HG02938 (cell line): Measurements from ENCODE around the gene RMRP.

ENCODE experiments used
- ATAC-seq: cut with Tn5 transposase; IDR thresholded peaks from one replicate; pipeline ENCODE4 v1.9.1; 2021; ENCODE audit warnings: mild to moderate bottlenecking, moderate library complexity; ENCODE audit not compliant: unreplicated experiment

Gene RMRP

DNA sequence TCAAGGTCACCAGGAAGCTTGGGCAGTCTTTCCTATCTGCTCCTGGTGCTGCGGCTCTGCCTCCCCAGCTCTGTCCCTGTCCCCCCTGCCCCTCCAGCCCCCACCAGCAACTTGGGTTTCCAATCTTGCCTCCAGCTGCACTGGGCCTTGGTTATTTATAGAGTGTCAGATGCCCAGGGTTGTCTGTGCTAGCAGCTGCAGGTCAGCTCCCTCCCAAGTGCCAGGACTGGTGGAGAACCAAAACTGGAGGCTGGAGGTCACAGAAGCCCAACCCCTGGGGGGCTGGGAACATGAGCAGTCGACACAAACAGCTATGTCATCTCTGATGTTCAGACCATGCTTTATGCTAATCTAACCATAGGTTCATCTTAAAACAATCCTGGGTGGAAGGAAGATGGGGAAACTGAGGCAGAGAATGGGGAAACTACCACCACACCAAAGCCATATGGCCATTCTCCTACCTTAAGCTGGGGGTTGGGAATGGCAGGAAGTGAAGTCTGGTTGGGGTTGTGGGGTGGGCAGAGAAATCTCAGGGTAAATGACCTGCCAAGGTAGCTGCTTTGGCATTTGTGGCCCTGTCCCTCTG lies 30.2 kb upstream of the RMRP start:
- ATAC-seq = no peak

DNA sequence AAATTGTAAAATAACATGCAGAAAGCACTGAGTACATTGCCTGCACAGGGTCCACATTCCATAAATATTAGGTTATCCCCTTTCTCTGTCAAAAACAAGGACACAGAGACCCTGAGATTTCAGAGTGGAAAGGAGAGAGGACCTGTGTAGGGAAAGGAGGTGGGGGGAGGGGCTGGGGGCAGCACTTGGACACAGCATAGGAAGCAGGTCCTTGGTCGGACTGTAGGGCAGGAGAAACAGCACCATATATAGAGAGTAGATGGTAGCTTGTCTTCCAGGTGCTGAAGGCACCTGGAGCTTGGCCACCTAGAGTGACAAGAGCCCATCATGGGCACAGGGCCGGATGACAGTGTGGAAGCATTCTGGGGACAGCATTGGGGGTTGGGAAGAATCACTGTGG lies 29.5 kb upstream of the RMRP start:
- no peak for ATAC-seq

DNA sequence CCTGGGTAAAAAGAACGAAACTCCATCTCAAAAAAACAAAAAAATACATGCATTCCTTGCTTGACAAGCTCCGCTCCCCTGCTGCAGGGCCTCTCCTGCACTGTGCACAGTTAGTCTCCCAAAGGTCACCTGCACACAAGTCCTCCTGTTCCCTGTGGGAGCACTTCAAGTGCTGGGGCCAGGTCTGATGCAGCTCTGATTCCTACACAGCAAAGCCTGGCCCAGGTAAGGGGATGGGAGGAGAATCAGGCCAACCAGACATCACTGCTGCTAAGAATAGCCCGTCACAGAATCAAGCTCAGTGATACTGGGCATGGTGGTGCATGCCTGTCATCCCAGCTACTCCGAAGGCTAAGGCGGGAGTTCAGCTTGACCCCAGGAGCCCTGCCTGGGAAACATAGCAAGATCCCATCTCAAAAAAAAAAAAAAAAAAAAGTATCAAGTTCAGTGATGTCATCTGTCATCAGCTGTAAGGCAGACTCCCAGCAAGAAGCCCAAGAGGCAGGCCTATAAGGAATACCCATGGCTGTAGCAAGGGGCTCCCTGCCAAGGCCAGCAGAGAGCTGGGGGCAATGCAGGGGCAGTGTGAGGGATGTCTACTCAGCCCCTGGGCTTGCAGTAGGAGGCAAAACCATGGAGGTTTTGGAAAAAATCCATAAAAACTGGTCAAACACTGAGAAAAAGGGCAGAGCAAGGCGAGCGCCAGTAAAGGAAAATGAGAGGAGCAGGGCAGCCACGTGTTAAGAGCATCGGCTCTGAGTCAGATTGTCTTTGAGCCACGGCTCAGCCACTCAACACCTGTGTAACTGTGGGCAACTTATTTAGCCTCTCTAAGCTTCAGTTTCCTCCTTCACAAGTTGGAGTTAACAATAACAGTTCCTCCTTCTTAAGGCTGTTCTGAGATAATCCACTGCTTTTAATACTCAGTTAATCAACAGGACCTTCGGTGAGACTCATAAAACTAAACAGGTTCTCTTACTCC lies 28.7 kb upstream of the RMRP start:
- ATAC-seq = no peak

DNA sequence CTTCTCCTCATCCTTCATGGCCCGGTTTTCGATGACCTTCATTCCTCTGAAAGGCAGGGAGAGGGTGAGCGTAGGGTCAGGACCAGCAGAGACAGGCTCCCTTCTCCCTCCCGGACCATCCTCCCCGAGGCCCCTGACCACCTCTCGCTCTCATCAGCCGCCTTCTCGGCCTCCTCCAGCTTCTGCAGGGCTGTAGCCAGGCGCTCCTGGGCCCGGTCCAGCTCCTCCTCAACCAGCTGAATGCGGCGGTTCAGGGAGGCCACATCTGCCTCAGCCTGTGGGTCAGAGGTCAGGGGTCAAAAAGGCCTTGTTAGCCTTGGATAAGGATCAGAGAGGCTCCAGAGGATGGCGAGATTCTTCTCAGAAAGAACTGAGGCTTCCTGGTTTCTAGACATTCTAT lies 27.7 kb upstream of the RMRP start:
- no peak for ATAC-seq

DNA sequence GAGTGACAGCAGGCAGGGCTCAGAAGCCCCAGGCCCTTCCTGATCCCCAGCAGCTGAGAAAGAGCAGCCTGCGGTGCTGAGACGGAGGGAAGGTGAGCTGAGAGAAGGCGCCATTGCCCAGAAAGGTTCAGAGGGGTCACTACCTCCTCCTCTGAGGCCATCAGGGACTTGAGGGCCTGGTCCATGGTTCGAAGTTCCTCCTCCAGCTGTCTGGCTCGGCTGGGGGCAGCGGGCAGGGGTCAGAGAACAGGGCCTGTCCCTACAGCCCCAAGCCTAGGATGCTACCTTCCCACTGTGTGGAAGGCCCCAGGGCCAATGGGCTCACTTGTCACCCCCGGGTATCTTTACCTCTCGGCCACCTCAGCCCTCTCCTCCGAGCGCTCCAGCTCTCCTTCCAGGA lies 27.1 kb upstream of the RMRP start:
- ATAC-seq = no peak

DNA sequence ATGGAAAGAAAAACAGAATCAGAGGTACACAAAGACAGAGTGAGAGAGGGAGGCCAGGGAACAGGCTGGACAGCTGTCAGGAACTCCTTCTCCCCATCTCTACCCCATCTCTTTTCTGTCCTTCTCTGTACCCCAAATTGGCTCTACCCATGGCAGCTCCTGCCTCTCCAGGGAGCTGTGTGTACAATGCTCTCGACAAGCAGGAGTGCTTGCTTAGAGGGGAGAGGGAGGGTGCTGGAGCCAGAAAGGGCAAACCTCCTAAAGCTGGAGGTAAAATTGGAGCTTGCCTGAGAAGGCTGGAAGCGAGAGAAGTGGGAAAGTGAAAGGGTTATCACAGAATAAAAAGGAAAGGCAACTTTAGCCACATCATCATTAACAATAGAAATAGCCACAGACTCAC lies 25.5 kb upstream of the RMRP start:
- ATAC-seq = no peak

DNA sequence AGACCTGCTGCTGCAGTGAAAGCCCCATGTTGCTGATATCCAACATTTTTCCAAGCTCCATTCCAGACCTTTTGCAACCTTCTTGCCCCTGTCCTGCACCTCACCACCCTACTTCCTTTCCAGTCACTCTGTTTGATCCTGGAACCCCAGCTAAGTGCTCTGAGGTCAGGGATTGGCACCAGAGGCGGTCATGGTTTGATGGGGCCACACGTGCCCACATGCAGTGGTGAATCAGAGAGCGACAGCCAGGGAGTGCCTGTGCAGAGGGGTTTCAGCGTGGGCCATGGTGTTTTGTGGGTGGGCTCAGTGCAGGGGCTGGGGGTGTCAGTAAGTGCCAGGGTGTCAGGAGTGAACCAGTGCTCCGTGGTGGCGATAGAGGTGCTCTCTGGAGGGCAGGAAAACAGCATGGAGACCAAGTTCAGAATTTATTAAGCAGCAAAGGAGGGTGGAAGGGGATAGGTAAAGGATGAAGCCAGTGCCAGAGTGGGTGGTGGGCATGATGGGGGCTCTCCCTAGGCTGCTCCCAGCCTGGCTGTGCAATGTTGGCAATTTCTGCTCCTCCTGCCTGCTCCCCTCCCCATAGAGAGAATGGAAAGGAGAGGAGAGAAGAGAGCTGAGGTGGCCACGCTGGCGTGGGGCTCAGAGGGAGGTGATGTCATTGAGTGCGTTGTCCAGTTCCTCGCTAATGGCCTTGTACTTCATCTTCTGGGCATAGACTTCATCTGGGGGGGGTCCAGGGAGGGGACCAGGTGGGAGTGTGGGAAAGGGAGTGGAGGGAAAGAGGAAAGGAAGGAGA lies 24.9 kb upstream of the RMRP start:
- ATAC-seq = no peak

DNA sequence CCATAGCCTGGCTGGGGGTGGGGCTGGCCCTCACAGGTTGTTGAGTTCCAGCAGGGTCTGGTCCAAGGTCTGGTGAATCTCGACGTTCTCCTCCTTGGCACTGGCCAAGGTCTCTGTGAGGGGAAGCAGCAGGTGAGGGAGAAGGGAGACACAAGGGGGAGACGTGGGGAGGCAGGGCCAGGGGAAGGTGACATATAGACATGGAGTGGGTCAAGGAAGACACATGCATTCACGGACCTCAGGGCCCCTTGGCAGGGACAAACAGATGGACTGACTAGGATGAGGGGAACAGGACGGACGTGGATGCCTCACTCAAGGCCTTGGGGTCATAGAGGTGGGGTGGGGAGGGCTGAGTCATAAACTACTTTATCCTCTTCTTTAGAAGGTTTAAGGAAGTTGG lies 24.2 kb upstream of the RMRP start:
- no peak for ATAC-seq

DNA sequence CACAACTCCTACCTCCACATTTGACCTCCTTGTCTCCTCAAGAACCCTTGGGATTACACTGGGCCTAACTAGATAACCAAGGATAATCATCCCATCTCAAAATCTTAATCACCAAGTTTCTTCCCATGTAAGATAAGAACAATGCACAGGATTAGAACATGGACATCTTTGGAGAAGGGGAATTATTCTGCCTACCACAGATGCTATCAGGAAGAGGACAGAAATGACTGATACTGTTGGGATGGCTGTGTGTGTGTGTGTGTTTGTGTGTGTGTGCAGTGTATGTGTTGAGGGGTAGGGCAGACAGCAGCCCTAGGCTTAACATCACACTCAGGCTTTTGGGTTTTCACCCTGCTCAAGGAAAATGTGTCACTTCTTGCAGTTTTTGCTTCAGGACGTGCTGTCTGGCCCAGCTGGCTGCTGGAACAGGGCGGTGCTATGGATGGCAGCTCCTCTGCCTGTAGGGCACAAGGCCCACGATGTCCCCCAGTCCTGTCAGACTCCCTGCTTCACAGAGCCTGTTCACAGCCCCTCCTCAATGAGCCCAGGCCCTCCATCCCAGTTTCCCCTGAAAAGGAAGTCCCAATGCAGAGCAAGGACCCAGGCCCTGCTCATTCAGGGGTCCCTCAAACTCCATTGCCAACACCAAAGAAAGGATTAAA lies 23.7 kb upstream of the RMRP start:
- ATAC-seq = no peak

DNA sequence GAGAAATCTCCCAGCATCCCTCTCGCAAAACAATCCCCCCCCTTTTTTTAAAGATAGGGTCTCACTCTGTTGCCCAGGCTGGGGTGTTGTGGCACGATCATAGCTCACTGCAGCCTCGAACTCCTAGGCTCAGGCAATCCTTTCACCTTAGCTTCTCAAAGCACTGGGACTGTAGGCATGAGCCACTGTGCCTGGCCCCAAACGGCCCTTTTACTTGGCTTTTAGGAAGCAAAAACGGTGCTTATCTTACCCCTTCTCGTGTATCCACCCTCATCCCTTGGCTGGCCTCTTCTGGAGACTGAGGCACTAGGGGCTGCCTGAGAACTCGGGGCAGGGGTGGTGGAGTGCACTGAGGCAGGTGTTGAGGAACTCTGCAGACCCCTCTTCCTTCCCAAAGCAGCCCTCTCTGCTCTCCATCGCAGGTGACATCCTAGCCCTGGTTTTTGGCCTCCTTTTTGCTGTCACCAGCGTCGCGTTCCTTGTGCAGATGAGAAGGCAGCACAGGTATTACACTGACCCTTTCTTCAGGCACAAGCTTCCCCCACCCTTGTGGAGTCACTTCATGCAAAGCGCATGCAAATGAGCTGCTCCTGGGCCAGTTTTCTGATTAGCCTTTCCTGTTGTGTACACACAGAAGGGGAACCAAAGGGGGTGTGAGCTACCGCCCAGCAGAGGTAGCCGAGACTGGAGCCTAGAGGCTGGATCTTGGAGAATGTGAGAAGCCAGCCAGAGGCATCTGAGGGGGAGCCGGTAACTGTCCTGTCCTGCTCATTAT lies 22.7 kb upstream of the RMRP start:
- no peak for ATAC-seq

DNA sequence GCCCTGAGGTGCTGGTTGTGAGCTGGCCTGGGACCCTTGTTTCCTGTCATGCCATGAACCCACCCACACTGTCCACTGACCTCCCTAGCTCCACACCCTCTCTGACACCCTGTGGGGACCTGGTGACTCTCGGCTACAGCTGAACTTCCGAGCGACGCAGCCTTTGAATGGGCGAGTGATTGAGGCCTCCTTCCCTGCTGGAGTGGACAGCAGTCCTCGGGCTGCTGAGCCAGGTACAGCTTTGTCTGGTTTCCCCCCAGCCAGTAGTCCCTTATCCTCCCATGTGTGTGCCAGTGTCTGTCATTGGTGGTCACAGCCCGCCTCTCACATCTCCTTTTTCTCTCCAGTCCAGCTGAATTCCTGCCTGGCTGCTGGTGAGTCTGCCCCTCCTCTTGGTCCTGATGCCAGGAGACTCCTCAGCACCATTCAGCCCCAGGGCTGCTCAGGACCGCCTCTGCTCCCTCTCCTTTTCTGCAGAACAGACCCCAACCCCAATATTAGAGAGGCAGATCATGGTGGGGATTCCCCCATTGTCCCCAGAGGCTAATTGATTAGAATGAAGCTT lies 22.0 kb upstream of the RMRP start:
- no peak for ATAC-seq

DNA sequence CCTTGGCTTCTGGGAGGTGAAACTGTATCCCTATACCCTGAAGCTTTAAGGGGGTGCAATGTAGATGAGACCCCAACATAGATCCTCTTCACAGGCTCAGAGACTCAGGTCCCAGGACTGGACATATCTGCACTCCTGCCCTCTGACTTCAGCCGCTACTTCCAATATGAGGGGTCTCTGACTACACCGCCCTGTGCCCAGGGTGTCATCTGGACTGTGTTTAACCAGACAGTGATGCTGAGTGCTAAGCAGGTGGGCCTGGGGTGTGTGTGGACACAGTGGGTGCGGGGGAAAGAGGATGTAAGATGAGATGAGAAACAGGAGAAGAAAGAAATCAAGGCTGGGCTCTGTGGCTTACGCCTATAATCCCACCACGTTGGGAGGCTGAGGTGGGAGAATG lies 21.3 kb upstream of the RMRP start:
- no peak for ATAC-seq

DNA sequence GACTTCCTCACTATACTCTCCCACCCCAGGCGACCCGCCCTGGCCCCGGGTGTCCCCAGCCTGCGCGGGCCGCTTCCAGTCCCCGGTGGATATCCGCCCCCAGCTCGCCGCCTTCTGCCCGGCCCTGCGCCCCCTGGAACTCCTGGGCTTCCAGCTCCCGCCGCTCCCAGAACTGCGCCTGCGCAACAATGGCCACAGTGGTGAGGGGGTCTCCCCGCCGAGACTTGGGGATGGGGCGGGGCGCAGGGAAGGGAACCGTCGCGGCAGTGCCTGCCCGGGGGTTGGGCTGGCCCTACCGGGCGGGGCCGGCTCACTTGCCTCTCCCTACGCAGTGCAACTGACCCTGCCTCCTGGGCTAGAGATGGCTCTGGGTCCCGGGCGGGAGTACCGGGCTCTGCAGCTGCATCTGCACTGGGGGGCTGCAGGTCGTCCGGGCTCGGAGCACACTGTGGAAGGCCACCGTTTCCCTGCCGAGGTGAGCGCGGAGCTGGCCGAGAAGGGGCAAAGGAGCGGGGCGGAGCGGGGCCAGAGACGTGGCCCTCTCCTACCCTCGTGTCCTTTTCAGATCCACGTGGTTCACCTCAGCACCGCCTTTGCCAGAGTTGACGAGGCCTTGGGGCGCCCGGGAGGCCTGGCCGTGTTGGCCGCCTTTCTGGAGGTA lies 18.0 kb upstream of the RMRP start:
- ATAC-seq = no peak

DNA sequence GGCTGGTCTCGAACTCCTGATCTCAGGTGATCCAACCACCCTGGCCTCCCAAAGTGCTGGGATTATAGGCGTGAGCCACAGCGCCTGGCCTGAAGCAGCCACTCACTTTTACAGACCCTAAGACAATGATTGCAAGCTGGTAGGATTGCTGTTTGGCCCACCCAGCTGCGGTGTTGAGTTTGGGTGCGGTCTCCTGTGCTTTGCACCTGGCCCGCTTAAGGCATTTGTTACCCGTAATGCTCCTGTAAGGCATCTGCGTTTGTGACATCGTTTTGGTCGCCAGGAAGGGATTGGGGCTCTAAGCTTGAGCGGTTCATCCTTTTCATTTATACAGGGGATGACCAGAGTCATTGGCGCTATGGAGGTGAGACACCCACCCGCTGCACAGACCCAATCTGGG lies 17.4 kb upstream of the RMRP start:
- ATAC-seq = no peak

DNA sequence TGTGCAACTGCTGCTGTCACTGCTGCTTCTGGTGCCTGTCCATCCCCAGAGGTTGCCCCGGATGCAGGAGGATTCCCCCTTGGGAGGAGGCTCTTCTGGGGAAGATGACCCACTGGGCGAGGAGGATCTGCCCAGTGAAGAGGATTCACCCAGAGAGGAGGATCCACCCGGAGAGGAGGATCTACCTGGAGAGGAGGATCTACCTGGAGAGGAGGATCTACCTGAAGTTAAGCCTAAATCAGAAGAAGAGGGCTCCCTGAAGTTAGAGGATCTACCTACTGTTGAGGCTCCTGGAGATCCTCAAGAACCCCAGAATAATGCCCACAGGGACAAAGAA lies 16.2 kb upstream of the RMRP start:
- ATAC-seq = no peak

DNA sequence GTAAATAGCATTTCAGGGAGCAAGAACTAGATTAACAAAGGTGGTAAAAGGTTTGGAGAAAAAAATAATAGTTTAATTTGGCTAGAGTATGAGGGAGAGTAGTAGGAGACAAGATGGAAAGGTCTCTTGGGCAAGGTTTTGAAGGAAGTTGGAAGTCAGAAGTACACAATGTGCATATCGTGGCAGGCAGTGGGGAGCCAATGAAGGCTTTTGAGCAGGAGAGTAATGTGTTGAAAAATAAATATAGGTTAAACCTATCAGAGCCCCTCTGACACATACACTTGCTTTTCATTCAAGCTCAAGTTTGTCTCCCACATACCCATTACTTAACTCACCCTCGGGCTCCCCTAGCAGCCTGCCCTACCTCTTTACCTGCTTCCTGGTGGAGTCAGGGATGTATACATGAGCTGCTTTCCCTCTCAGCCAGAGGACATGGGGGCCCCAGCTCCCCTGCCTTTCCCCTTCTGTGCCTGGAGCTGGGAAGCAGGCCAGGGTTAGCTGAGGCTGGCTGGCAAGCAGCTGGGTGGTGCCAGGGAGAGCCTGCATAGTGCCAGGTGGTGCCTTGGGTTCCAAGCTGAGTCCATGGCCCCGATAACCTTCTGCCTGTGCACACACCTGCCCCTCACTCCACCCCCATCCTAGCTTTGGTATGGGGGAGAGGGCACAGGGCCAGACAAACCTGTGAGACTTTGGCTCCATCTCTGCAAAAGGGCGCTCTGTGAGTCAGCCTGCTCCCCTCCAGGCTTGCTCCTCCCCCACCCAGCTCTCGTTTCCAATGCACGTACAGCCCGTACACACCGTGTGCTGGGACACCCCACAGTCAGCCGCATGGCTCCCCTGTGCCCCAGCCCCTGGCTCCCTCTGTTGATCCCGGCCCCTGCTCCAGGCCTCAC lies 15.6 kb upstream of the RMRP start, which contains the start of gene CA9:
CA9 (plus strand) TSS at position 797 of the 893 bp plus-strand sequence; CDS start at position 829, 32 bp downstream.
- no peak for ATAC-seq

DNA sequence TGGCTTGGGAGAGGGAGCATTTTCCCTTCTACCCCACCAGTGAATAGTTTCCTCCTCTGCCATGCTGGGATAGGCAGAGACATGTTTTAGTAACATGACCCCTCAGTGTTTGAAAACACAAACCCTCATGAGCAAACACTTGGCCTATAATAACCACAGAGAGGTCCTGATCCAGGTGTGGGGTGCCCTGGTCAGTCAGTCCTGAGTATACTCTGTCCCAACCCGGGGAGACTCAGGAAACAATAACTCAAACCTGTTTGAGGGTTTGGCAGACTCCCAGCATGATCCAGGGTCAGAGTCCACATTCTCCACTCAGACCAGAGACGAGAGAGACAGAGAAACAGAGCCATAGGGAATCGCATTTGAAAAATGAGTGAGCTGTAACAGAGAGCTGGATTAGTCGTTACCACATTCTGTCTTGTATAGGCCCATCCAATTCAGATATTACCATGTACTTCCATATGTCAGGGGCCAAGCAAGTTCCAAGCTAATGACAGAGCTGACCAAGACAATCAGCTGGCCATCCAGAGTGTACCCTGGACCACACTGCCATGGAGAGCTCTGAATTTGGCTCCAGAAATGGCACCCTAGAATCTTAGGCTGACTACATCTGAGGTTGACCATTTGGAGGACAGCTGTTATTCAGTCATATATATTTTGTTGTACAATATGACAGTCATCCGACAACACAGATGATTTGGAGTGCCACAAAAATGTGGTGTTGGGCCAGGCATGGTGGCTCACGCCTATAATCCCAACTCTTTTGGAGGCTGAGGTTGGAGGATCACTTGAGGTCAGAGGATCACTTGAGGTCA lies 11.7 kb upstream of the RMRP start:
- ATAC-seq = no peak

DNA sequence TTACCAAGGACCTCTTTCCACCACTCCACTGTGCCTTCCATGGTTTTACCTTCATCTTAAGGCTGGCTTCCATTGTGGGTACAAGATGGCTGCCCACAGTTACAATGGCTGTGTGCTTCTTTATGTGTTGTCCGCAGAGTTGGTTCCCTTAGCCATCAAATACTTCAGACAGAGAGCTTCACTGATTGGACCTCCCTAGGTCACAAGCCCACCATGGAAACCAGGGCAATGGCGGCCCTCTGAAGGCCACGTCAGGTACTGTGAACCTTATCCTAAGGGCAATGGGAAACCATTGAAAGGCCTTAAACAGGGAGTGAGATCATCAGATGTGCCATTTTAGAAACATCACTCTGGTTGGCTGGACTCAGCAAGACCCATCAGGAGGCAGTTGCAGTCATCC lies 10.1 kb upstream of the RMRP start:
- no peak for ATAC-seq
